Peyer's patch (tissue), 4 donors: ENCODE measurements around the gene PIPOX.

Source experiments
- CTCF ChIP-seq, 6 experiments: fragments of 450-650 bp in 4 of 6; fragments of 200-600 bp in 2 of 6; sonication (generic) in 1 of 6; IDR thresholded peaks; one replicate each; pipeline ENCODE4 v1.5.1; 2017 to 2019; ENCODE audit warnings: antibody characterized with exemption in 6 of 6, mild to moderate bottlenecking in 3 of 6, moderate library complexity in 1 of 6
- POLR2A ChIP-seq, 2 donors: fragments of 450-650 bp; IDR thresholded peaks; one replicate each; pipeline ENCODE4 v1.5.1; 2017; ENCODE audit warnings: antibody characterized with exemption in 2 of 2, mild to moderate bottlenecking in 2 of 2, moderate library complexity in 2 of 2

- no peak for TF ChIP-seq CTCF (IDR thresholded peaks at IDR 0.05)
- TF ChIP-seq POLR2A (IDR thresholded peaks at IDR 0.05): no peak
These were observed 27.8 kb downstream of the PIPOX start for GRCh38 chr17:29070781-29071180.
